ENCODE measurements around the gene PRKCSH.
A peak's percentile ranks its signal among the peaks of the same experiment; 100 is the strongest.

Gene PRKCSH

DNA sequence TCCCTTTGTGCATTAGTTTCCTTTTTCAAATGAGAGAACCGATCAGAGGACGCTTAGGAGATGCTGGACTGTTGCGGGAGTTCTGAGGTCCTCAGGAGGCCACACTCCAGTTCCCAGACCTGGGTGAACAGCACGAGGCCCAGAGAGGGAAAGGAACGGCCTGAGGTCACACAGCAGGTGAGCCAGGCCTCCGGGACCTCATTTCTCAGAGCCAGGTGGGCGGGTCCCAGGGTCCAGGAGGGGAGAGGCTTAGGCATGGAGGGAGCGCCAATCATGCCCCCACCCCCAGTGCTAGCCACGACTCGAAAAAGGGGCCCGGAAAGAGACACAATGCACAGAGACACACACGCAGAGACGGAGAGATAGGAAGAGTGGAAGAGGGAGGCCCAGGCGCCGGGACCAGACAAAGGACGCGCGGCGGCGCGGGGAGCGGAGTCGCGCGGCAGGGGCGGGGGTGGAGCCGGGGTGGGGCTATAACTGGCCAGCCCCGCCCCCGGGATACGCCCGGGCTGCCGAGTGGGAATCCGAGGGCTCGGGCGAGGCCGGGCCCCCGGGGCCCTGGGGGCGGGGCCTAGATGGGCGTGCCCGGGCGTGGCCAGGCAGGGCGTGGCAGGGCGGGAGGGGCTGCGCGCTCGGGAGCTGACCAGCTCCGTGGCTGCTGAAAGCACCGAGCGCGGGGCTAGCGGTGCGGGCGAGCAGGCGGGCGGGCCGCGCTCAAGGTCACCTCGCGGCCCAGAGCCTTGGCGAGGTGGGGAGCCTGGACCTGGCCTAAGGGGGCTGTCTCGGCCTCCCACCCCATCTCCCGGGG, 43.9 kb downstream of the PRKCSH start:
- DNase-seq: peak in 1 of 2 experiments; percentile 34

DNA sequence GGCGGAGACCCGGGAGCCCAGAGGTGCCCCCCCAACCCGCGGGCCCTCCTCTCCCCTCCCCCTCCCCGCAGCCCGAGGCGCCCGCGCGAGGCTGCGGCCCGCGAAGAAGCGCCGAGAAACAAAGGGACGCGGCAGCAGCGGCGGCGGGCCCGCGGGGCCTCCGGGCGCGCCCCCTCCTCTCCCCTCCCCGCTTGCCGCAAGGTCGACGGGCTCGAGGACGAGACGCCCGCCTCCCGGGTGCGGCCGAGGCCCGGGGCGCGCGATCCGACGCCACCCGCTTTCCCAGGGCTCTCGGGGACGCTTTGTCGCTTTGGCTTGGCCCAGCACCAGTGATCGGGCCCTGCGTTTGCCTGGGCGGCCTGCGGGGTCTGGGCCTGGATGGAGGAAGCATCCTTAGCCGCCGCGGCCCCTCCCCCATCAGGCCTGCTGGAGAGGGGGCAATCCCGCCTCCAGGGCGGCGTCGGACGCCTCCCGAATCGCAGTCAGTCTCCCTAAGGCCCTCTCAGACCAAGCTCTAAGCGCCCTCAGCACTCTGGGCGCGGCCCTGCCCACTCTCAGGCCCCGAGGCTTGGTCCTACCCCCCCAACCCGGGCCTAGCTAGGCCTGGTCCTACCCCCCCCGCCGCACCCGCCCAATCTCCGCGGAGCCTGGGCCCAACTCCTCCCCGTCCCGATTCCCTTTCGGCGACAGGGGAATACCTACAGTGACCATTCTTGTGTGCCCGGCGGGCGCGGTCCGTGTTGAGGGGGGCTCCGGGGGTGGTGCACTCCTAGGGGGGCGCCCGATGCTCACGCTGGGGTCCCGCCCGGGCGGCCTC, 44.7 kb downstream of the PRKCSH start:
- DNase-seq: peak in 1 of 2 experiments; percentile 49

DNA sequence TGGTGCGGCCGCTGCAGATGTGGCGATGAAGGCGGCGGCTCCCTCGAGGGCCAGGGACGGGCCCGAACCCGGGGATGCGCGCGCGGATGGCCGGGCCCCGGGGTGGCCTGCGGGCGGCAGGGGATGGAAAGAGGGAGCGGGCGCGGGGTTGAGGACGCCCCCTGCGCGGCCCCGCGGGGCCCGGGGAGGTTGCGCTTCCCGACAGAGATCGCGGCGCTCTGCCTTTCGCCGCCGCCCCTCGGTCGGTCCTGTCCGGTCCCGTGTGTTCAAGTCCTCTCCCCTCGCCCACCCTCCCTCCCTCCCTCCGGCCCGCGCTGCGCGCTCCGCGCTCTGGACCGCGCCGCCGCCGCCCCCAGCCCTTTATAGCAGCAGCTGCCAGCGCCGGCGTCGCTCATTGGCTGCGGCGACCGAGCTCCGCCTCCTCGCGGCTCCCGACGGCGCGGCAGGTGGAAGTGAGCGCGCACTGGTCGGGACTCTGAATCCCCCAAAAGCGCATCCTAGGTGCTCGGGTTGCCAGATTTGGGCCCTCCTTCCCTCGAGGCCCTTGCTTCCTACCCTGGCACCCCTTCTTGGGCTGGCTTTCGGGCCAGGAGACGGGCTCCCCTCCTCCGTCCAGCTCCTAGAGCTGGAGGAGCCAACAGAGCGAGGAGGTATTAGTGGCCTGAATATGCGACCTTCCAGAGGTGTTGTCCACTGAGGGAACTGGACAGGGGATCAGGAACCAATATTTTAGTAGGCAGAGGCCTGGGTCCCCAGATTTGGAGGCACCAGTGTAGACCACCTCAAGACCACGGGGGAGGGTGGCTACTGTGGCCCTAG, 45.5 kb downstream of the PRKCSH start, which contains the start of gene ELAVL3:
TSS of gene ELAVL3 (minus strand) at position 332 of the 819 bp plus-strand sequence. CDS start 438 bp downstream, outside the sequence.
- peak in 1 of 2 experiments; percentile 79 for DNase-seq

DNA sequence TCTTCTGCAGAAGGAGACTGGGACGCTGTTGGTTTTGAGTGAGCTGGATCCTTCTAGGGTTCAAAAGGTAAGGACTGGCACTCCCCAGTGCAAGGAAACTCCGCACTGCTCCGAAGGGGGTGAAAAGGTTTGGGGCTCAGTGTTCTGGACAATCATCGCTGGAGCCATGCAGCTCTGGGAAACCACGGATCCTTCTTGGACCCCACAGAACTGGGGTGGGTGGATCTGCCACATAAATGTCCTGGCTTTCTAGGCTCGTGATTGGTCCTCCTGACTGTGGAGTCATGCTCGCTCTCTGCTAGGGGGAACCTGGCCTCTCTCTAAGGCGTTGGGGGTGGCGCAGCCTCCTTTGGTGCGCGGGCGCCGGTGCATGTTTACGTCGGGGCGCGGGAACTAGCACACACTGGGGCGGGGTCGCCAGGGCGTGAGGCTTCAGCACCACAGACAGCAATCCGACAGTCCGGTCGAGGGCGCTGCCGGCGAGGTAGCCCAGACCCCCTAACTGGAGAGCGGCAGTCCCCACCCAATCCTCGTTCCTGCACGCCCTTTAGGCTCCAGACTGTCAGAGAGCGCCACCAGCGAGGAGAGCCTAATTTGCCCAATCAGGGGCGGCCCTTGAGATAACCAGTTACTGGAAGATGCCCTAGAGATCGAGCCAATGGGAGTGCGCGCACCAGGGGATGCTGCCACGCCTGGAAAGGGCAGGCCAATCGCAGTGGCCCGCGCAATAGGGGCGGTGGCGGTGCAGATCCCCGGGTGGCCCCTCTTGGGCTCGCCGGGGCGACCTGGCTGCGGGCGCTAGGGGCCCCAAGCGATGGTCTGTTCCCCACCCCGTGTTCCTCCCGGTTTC, 46.3 kb downstream of the PRKCSH start:
- DNase-seq: peak; percentile 75 to 96

DNA sequence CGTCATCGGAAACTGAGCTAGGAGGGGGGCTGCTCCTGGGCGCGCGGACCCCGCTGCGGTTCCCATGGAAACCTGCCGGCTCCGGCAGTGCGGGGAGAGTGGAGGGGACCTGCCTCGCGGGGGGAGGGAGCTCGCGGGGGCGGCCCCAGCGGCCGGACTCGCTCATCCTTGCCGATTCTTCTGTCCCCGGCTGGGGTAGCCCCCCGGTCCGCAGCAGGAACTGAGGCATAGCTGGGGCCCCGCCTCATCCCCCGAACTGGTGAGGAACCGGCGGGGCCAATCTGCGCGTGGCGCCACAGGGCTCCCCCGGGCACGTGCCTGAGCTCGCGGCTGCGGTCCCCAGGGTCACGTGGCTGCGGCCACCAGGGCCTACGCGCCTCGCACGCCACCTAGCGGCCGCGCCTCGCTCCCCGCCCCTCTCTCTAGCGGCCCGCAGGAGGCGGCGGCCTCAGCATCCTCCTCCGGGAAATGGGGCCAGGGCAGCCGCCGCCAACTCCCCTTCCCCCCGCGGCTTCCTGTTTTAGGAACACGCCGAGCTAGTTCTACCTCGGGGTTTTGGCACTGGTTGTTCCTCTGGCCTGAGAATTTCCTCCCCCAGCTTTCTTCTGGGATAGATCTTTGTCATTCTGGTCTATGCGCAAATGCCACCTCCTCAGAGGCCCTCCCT, 47.1 kb downstream of the PRKCSH start:
- peak; percentile 61 to 92 for DNase-seq

DNA sequence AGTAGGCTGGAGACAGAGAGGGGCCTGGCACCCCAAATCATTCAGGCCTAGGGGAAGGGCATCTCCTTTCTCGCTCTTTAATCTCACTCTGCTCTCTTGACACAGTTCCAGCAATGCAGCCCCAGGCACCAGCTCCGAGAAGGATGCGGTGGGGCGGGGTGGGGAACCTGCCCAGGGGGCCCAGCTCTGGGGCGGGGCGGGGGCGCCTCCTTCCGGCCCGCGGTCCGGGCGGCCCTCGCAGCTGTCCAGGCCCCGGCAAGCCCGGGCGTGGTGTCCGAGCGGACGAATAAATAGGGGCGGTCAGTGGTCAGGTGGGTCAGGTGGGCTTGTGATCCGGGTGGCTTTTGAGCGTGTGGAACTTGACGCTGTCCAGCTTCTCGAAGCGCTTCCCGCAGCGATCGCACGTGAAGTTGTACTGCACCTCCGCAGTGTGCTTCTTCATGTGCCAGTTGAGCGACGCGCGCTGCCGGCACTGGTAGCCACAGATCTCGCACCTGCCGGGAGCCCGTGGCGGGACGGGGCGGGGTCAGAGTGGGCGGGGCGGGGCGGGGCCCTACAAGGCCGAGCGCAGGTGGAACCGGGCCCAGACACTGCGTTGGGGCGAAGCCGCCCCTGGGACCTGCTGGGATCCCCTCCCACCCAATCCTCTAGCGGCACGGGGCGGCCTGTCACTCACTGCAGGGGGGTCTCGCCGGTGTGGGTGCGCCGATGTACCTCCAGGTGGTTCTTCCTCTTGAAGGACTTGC, 48.1 kb downstream of the PRKCSH start:
- no peak for DNase-seq

DNA sequence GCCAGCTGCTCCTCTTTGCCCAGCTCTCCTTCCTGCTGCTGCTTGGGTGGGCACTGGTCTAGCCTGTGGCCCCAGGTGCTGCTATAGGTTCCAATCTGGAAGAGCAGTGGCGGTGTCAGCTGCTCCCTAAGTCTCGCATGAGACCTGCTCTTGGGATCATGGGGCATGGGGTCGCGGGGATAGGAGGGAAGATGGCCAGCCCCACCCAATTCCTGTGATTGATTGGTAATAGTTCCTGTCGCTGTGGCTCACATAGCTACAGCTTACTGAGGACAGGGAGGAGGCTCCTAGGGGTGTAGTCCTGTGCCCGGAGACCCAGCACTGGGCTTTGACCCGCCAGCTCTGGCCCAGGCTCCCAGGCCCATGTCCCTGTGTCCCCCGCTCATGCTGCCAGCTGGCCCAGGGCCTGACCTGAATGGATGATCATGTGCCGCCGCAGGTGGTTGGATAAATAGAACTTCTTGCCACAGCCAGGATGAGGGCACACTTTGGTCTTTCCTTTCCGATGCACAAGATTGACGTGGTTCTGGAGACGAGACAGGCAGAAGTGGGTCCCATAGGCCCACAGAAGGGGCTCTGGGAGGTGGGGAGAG, 49.9 kb downstream of the PRKCSH start:
- no peak for DNase-seq

DNA sequence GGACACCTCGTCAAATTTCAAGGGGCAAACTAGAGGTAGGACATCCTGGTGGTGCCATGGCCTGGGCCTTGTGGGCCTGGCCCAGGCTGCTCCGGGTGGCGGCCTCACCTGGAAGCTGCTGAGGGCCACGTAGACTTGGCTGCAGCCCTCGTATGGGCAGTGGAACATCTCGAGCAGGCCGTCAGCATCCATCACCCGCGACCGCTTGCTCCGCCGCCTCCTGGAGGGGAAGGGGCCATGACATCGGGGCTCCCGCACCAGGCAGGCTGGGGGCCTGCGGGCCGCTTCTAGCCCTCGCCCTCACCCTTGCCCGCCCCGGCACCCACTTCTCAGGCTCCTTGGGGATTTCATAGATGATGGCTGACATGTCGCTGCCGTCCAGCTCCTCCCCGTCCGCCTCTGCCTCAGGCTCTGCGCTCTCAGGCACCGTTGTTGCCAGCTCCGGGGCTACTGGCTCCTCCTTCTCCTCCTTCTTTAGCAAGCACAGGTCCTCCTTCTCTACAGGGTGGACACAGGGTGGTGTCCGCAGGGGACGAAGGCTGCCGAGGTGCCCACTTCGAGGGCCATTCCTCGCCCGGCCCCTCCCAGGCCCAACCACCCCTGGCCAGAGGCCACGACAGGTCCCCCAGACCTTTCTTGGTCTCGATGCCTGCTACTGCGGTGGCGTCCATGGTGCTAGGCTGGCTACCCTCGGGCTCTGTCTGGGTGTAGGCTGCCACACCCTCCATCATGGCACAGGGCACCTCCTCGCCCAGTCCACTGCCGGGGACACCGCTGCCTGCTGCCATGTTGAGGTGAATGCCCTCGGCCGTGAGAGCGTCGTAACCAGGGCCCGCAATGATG, 51.4 kb downstream of the PRKCSH start:
- DNase-seq: no peak

DNA sequence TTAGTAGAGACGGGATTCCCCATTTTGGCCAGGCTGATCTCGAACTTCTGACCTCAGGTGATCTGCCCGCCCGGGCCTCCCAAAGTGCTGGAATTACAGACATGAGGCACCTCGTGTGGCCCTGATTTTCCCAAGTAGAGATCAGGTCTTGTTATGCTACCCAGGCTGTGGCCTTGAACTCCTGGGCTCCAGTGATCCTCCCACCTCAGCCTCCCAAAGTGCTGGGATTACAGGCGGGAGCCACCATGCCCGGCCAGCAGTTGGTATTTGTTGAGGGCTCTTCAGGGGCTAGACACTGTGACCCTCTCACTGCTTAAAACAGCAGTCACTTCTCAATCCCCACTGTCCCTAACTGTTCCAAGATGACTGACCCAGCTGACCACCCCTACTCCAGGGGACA, 53.9 kb downstream of the PRKCSH start:
- DNase-seq: no peak

DNA sequence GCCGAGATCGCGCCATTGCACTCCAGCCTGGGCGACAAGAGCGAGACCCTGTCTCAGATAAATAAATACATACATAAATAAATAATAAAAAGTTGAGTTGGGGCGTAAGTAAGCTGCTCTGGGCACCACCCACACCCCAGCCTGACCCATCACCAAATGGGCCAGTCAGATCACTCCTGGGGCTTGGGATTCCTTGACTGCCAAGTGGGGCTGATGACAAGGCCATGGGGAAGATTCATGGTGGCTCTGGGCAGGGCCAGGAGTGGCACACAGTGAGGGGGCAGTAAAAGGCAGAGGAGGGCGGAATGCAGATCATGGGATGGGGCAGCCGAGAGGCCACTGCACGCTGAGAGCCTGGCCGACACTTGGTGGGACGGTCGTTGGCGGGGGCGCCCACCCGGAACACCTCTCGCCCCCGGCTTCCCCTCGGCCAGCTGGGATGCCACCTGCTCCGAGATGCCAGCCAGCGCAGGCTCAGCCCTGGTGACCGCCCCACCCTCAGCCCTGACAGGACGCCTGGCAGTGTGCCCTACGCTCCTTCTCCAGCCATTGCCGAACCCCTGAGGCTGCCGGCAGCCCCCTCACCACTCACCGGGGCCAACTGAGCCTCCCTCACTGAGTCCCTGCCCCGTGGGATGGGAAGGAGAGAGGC, 59.3 kb downstream of the PRKCSH start:
- DNase-seq: peak in 1 of 2 experiments; percentile 52

DNA sequence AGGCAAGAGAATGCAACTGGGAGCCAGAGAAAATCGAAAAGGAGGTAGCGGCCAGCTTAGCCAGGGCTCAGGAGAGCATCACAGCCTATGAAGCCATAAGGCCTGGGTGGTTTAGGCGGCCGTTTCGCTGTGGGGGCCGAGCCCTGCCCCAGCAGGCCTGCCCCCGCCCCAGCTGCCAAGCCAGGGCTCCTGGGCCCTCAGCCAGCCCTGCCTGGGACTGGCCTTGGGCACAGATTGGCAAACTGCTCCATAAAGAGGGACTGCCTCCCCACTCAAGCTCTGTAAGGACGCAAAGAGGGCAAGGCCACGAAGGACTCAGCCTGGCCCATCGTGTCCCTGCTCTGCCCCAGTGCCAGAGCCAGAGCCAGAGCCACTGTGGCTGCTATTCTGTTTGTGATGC, 60.0 kb downstream of the PRKCSH start:
- DNase-seq: peak; percentile 10 to 77

DNA sequence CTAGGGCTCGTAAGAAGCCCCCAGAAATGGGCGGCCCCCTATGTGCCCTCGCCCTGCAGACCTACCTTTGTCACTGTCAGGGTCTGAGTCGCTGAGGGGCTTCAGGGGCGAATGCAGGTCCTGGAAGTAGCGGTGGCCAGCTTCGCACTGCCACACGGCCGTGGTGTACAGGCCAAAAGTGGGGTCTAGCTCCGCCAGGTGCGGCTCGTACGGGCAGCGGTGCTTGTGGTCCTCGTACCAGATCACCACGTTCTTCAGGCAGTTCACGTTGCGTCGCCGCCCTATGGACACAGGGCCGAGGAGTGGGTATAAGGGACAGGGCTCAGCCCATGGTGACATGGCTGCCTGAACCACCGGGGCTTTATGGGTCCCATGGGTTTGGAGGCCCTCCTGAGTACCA, 60.5 kb downstream of the PRKCSH start:
- no peak for DNase-seq

DNA sequence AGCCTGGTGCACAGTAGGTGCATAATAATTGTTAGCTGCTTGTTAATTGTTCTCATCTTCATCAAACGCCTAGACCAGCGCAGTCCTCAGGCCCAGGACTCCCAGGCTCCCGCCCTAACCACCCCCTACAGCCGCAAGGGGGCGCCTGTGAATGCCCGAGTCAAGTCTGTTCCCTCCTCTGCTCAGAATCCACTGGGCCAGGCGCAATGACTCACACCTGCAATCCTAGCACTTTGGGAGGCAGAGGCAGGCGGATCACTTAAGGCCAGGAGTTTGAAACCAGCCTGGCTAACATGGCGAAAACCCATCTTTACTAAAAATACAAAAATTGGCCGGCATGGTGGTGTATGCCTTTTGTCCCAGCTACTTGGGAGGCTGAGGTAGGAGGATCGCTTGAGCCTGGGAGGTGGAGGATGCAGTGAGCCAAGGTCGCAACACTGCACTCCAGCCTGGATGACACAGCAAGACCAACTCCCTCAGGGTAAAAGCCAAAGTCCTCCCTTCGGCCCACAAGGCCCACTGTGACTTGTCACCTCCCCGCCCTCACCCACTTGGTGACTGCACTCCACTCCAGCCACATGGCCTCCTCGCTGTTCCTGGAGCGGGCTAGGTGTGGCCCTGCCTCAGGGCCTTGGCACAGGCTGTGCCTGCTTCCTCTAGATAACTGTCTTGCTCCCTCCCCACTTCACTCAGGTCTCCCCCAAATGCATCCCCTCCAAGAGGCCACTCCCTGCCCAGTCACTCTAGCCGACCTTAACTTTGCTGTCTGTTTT, 61.1 kb downstream of the PRKCSH start:
- peak in 1 of 2 experiments; percentile 54 for DNase-seq

DNA sequence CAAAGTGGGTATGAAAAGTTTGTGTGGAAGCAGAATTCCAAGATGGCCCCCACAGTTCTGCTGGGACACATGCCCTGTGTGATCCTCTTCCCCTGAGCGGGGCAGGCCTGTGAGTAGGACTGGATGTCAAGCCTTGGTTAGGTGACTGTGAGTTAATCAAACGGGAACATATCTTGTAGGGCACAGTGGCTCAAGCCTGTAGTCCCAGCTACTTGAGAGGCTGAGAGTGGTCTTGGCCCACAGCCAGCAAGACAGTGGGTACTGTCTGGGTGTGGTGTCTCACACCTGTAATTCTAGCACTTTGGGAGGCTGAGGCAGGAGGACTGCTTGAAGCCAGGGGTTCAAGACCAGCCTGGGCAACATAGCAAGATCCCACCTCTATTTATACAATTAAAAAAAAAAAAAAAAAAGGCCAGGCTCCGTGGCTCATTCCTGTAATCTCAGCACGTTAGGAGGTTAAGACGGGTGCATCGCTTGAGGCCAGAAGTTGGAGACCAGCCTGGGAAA, 63.8 kb downstream of the PRKCSH start:
- no peak for DNase-seq

DNA sequence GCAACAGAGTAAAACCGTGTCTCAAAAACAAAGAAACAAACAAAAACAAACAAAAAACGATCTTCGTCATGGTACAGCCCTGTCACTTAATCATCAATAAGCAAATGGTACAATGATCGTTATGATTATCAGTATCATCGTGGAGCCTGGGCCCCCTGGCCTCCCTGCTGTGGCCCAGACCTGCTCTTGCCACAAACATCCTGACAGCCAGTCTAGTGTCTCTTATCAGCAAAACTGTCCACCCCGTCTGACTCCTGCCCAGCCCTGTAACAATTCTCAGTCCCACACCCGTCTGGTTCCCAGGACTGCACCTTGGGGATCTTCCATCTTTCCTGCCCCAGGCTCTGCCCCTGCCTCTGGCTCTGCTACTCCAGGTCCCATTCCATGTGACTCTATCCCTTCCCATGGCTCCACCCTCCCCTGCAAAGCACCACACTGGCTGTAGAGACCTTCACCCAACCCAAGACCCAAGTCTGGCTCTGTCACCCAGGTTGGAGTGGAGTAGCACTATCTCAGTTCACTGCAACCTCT, 64.5 kb downstream of the PRKCSH start:
- DNase-seq: no peak

Measured in NCI-H446 (cell line).